ENCODE results near the gene F13A1. TPM values are rescaled to one million over a fixed set of nuclear protein-coding genes. Genes with fewer than 3 reads are reported as not detected.

F13A1 gene
- total RNA-seq, 4 donors from 2014 or later = 28.8 to 303 (median 117) TPM

- Histone ChIP-seq H3K36me3 (no peaks in the 10 kb centered on the region), H3K4me3 (no peak overlapping the region), H3K27ac (no peak overlapping the region), H3K9me3 (no peaks in the 10 kb centered on the region), H3K4me1 (no peaks in the 10 kb centered on the region), H3K27me3 (peaks cover 10% of the 10 kb centered on the region)
- ATAC-seq = no peak
- 68 to 80% methylated on average over 11 to 12 of the region's 13 CpGs for WGBS, 2 donors (ENCODE audit: low coverage in 1 of 2)
- TF ChIP-seq POLR2AphosphoS5 (IDR thresholded peaks at IDR 0.05) (no peak), EP300 (IDR thresholded peaks at IDR 0.05) (no peak), POLR2A (IDR thresholded peaks at IDR 0.05) (no peak), CTCF (IDR thresholded peaks at IDR 0.05) (no peak)
Measured at GRCh38 chr6:6251555-6252280, 68.7 kb downstream of the F13A1 start.

GRCh38 chr6:6248651-6249050 lies 71.8 kb downstream of the F13A1 start:
- WGBS, 2 donors (ENCODE audit: low coverage in 1 of 2) = 63 to 65% methylated on average over 2 of the region's 2 CpGs
- no peak overlapping the region for H3K27ac ChIP-seq
- H3K27me3 ChIP-seq = peaks cover 10% of the 10 kb centered on the region
- H3K9me3 ChIP-seq = no peaks in the 10 kb centered on the region
- H3K36me3 ChIP-seq = no peaks in the 10 kb centered on the region
- no peak overlapping the region for H3K4me3 ChIP-seq
- no peaks in the 10 kb centered on the region for H3K4me1 ChIP-seq
- TF ChIP-seq POLR2AphosphoS5 (IDR thresholded peaks at IDR 0.05) = no peak
- TF ChIP-seq POLR2A (IDR thresholded peaks at IDR 0.05) = no peak
- no peak for ATAC-seq

- TF ChIP-seq CTCF (IDR thresholded peaks at IDR 0.05) = no peak
- TF ChIP-seq EP300 (IDR thresholded peaks at IDR 0.05) = no peak
- no peak for TF ChIP-seq POLR2A (IDR thresholded peaks at IDR 0.05)
- TF ChIP-seq POLR2AphosphoS5 (IDR thresholded peaks at IDR 0.05) = no peak
- Histone ChIP-seq H3K4me1 (no peaks in the 10 kb centered on the region), H3K27ac (no peak overlapping the region), H3K9me3 (no peaks in the 10 kb centered on the region), H3K4me3 (no peak overlapping the region), H3K36me3 (no peaks in the 10 kb centered on the region), H3K27me3 (peaks cover 10% of the 10 kb centered on the region)
- 38 to 50% methylated on average over 1 to 2 of the region's 2 CpGs for WGBS, 2 donors (ENCODE audit: low coverage in 1 of 2)
- no peak for ATAC-seq
Measured at GRCh38 chr6:6246544-6246943, 73.9 kb downstream of the F13A1 start.

- H3K27ac ChIP-seq = no peak overlapping the region
- peaks cover 7% of the 10 kb centered on the region for H3K27me3 ChIP-seq
- H3K9me3 ChIP-seq = no peaks in the 10 kb centered on the region
- no peak for ATAC-seq
- WGBS, 2 donors (ENCODE audit: low coverage in 1 of 2) = 86 to 92% methylated on average over 5 of the region's 5 CpGs
- H3K4me3 ChIP-seq = no peak overlapping the region
- no peaks in the 10 kb centered on the region for H3K36me3 ChIP-seq
- H3K4me1 ChIP-seq = no peaks in the 10 kb centered on the region
- TF ChIP-seq EP300 (IDR thresholded peaks at IDR 0.05) (no peak), CTCF (IDR thresholded peaks at IDR 0.05) (no peak), POLR2AphosphoS5 (IDR thresholded peaks at IDR 0.05) (no peak)
Measured at GRCh38 chr6:6244624-6245023, 75.8 kb downstream of the F13A1 start.

- TF ChIP-seq POLR2AphosphoS5 (IDR thresholded peaks at IDR 0.05) (no peak), EP300 (IDR thresholded peaks at IDR 0.05) (no peak), CTCF (IDR thresholded peaks at IDR 0.05) (no peak), POLR2A (IDR thresholded peaks at IDR 0.05) (no peak)
- H3K27ac ChIP-seq = no peak overlapping the region
- H3K9me3 ChIP-seq = no peaks in the 10 kb centered on the region
- WGBS, 2 donors (ENCODE audit: low coverage in 1 of 2) = 73 to 81% methylated on average over 2 to 7 of the region's 7 CpGs
- H3K36me3 ChIP-seq = no peaks in the 10 kb centered on the region
- H3K4me1 ChIP-seq = no peaks in the 10 kb centered on the region
- no peak overlapping the region for H3K4me3 ChIP-seq
- no peaks in the 10 kb centered on the region for H3K27me3 ChIP-seq
- no peak for ATAC-seq
Measured at GRCh38 chr6:6243846-6244245, 76.6 kb downstream of the F13A1 start.

All from gastroesophageal sphincter (tissue), 4 donors.